ENCODE results near the gene SERPINH1.

Gene SERPINH1

DNA sequence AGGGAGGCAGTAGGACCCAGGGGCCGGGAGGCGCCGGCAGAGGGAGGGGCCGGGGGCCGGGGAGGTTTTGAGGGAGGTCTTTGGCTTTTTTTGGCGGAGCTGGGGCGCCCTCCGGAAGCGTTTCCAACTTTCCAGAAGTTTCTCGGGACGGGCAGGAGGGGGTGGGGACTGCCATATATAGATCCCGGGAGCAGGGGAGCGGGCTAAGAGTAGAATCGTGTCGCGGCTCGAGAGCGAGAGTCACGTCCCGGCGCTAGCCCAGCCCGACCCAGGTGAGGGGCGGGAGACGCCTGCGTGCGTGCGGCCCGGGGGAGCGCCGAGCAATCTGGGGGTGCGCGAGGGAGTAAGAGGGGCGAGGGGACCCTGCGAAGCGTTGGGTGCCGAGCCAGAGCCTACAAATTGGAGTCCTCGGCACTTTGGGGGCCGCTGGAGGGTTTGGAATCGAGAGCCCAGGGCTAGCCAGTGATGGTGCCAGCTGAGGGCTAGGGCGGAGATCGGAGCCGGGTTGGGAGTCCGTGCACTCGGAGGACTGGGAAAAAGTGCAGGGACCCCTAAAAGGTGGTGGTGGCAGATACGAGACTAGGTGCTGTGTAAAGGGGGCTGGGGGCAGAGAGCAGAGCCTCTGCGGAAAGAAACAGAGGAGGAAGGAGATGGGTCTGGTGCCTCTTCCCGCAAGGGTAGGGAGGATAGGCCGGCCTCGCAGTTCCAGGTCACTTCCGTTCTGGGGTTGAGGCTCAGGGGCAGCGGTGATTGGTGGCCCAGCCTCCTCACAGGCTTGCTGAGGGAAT is at the start of gene SERPINH1:
TSS of gene SERPINH1 (plus strand) at position 206 of the 788 bp plus-strand sequence. CDS start 4,097 bp downstream, outside the sequence.
- peak; percentile 34 for DNase-seq (ENCODE audit: low read depth, low spot score)

DNA sequence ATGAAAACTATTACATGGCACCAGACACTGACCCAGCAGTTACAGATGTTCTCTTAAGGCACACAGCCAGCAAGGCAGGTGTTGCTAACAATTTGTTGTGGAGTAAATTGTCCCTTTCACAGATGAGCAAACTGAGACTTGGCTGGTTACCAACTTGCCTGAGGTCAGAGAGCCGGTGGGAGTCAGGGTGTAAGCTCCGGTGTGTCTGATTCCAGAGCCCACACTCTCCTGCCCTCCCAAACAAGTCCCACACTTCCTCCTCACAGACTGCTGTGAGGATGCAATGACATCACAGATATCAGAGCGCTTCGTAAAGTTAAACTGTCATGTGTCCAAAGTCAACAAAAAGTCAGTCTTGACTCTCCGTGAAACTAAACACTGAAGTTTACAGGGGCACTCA is 48.8 kb upstream of the SERPINH1 start:
- no peak for DNase-seq (ENCODE audit: low read depth, low spot score)

DNA sequence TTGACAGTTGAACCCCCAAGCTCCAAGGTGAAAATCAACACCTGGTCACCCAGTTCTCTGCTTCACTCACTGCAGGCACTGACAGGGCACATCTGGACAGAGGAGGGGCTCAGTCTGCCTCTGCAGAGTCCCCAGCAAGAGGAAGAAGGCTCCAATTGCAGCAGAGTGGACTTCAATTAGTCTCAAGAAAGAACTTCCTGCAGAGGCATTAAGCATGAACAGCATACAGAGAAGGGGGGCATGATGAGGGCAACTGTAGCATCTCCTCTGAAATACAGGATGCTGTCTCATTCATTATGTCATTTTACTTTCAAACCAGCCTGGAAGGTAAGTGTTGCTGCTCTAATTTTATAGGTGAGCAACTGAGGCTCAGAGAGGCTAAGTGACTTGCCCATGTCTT is 47.5 kb upstream of the SERPINH1 start:
- no peak for DNase-seq (ENCODE audit: low read depth, low spot score)

DNA sequence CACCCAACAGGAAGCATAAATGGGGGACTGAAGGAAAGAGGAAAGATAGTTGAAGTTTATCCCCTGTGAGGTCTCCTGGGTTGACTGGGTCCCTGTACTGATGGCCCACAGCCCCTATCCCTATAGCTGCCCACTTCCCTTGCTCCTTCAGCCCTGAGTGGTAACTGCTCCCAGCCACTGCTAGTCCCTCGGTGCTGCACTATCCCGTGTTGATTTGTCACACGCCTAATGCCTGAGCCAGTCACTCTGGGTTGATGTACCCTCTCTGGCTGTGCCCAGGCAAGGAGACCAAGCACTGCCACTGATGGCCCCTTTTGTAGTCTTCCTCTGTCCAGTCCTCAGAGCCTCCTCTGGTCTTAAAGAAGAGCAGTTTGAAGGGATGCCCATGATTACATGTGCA is 45.9 kb upstream of the SERPINH1 start:
- DNase-seq (ENCODE audit: low read depth, low spot score) = no peak

- DNase-seq (ENCODE audit: low read depth, low spot score) = no peak
Observed at GRCh38 chr11:75516886-75517285, 45.2 kb upstream of the SERPINH1 start.

- DNase-seq (ENCODE audit: low read depth, low spot score) = no peak
Observed at GRCh38 chr11:75518204-75518549, 43.9 kb upstream of the SERPINH1 start.

DNA sequence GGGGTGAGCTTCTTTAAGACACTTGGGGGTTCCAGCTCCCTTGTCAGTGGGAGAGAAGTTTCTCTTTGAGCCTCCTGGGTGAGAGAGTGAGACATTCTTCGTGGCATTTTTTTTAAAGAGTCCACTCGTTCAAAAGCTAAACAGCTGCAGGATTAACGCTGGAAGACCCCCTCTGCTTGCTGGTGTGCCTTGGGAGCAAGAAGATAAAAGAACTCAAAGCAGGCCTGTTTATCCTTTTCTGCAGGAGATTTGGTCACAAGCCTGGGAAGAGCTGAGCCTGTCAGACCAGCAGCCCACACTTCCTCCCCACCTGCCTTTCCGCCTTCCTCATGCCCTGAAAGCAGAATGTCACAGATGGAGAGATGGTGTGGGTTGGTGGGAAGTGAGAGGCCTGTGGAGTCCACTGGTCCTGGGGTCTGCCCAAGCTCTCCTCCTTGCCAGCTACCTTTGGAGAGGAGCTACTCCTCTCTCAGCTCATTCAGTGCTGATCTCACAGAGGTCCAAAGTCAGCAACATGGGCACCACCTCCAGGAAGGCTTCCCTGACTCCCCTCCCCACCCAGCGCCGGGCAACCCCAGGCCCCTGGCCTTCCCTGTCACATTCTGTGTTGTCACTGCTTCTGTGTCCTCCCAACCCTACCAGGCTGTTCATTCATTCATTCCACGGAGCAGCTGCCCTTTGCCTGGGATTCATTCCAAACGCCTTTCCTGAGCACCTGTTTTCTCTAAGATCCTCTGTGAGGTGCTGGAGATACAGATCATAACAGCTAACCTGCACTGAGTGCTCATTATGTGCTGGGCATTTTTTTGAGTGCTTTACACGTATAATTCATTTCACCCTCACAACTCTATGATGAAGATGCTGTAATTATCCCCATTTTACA is 43.0 kb upstream of the SERPINH1 start:
- DNase-seq (ENCODE audit: low read depth, low spot score) = no peak

GRCh38 chr11:75520688-75521087 is 41.4 kb upstream of the SERPINH1 start:
- DNase-seq (ENCODE audit: low read depth, low spot score) = no peak

DNA sequence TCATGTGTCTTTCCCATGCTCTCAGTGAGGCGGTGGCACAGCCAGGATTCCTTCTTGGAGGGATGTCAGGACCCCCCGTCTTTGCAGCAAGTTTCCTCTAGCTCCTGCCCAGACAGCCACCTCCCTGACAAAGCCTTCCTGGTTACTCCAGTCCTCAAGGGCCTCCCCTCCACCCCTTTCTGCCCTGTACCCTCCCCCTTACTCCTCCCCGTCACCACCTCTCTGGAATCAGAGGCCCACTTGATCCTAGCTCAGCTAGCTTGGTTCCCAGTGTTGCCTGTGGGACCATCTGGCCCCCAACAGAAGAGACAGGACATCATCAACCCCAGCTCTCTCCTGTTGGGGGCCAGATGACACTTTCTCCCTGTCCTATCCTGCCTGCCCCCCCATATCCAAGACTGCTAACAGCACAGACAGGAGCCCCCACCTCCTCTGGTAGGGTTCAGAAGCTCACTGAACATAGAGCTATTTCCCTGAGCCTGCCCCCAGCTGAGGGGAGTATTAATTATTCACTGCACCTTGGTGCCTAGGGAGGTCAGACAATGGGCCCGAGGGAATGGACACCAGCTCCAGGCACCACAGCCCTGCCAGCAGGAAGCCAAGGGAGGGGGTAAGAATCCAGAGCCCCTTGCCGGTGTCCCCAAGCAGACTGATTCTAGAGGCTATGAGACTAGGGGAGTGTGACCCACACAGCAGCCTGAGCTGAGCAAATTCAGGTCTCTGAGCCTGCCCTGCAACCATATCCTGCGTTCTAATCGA is 39.6 kb upstream of the SERPINH1 start:
- no peak for DNase-seq (ENCODE audit: low read depth, low spot score)

DNA sequence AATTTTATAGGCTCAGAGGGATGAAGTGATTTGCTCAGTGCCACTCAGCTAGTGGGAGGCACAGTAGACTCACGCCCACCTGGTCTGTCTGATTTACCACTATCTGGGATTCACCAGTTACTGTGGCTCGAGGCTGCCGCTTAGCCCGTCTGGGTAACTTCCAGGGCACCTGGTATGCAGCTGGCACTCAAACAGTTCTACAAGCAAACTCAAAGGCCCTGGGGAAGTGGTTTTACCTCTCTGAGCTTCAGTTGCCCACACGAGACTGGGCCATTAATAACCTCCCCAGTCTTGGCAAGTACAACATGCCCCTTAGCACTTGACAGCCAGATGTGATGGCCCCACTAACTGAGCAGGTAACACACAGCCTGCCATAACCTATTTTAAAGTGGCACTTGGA is 38.9 kb upstream of the SERPINH1 start:
- DNase-seq (ENCODE audit: low read depth, low spot score) = no peak

DNA sequence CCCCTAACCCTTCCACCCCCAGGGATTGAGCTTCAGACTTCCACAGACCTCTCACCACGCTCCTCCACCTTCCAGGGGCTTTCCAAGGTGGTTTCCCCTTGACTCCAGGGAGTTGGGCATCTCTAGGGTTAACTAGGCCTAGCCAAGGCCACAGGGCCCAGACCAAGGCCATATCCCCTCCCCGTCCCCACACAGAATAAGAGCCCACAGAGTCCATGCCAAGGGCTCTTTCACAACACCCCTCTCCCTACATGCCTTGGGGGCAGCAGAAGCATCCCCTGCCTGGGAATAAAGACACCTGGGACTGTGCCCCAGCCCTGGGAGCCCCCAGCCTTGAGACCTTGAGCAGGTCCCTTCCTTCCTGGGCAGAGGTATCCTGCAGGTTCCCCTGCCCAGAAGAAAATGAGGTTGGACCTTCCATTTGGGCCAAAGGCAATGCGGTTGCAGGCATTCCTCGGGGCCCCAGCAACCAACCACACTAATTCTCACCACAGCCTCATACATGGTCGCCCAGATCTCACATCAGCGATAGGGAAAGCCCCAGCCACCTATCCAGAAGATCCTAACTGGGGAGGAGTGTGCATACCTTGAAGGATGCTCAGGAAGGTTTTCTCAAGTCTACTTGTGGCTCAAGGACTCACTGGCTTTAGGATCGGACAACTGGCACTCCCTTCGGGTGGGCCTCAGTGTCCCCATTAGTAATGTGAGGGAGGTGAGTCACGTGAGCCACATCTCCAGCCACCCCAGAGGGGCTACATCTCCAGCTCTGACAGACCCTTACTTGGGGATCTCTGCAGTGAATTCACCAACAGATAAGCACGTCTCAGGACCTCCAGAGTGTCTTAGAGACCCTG is 38.0 kb upstream of the SERPINH1 start:
- no peak for DNase-seq (ENCODE audit: low read depth, low spot score)

GRCh38 chr11:75524665-75525432 is 37.2 kb upstream of the SERPINH1 start:
- DNase-seq (ENCODE audit: low read depth, low spot score) = no peak

DNA sequence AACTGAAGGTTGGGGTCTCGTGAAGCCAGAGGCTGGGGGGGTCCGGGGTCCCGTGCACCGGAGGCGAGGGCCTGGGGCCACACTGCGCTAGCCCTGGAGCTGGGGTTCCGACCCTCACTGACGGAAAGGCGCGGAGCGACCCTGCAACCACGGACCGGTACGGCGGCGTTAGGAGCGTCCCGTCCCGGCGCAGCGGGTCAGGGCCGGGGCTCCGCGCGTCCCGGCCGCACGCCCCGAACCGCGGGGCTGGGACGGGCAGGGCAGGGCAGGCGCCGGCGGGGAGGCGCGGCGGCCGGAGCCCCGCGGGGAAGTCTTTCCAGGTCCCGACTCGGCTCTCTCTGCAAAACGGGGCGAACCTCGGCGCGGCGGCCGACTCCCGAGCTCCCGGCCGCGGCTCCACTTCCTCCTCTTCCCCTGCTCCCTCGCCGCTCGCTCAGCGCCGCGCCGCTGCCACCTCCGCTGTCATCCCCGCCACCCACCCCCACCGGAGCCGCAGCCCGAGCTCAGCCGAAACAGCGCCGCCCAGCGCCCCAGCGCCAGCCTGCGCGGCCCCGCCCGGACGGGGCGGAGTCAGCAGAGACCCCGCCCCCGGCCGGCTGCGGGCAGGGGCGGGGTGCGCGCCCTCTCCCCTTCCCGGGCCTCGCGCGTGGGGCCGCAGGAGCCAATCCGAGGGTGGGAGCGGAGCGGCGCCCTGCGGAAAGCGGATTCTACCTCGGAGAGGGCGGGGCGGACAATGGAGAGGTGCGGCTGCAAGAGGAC is 36.4 kb upstream of the SERPINH1 start, which contains the start of gene GDPD5:
TSS of gene GDPD5 (minus strand) at position 509 of the 759 bp plus-strand sequence. CDS start 48,206 bp downstream, outside the sequence.
- DNase-seq (ENCODE audit: low read depth, low spot score) = peak; percentile 69

- DNase-seq (ENCODE audit: low read depth, low spot score) = no peak
Observed at GRCh38 chr11:75526192-75526541, 35.9 kb upstream of the SERPINH1 start.

- no peak for DNase-seq (ENCODE audit: low read depth, low spot score)
Observed at GRCh38 chr11:75527130-75527529, 34.9 kb upstream of the SERPINH1 start.

DNA sequence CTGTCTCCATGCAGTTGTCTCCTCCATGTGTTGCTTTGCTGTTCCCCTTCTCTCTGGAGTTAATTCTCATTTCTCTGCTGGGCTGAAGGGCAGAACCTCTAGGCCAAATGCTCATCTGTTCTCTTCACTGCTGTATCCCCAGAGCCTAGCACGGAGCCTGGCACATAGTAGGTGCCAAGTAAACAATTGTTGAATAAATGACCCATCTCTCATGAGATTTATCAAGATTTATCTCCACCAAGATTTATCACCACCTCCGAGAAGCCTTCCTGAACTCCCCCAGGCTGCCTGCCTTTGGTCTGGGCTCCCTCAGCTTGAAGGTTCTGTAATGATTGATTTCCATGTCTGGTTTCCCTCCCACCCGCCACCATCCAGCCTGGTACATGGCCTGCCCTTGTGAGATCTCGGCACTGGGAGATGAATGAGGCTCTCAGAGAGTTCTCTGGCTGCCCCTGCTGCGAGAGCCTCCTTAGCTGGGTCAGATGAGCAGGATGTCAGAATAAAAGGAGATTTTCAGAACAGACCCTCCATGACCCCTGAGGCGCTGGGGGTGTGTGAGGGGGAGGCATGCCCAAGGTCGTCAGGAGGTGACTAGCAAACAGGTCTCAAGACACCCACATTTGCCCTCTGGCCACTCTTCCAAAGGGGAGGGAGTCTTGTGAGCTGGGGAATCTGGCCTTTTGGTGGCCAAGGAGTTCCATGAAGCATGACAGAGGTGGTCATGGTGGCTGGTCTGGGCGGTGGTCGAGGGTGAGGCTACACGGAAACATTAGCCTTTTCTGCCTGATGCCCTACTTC is 33.9 kb upstream of the SERPINH1 start:
- no peak for DNase-seq (ENCODE audit: low read depth, low spot score)

- DNase-seq (ENCODE audit: low read depth, low spot score) = no peak
Observed at GRCh38 chr11:75530577-75530976, 31.5 kb upstream of the SERPINH1 start.

GRCh38 chr11:75531325-75531724 is 30.7 kb upstream of the SERPINH1 start:
- no peak for DNase-seq (ENCODE audit: low read depth, low spot score)

All from activated CD4-positive, CD25-positive, alpha-beta regulatory T cell treated with anti-CD3 and anti-CD28 coated beads, Interleukin-2, amount 50 U/mL, for 16 hours (primary cell).